NCI-H460 (cell line): ENCODE measurements around the gene LACRT. TPM values are rescaled to one million over a fixed set of nuclear protein-coding genes. Genes with fewer than 3 reads are reported as not detected.
A peak's percentile ranks its signal among the peaks of the same experiment; 100 is the strongest.

ENCODE experiments used
- DNase-seq: peaks from one replicate; pipeline ENCODE4 v3.0.0-alpha.2; 2016; ENCODE audit warnings: low read depth; ENCODE audit errors: extremely low read depth
- total RNA-seq: library from RNA; depleted of rRNA; stranded (reverse); fragments of >200 nt; shearing (Covaris generic); gene quantifications from 2 replicates; pipeline ENCODE4 v1.2.3, GENCODE V29; 2014

Gene LACRT
- total RNA-seq, 1 experiment from 2014 or later = not detected

DNA sequence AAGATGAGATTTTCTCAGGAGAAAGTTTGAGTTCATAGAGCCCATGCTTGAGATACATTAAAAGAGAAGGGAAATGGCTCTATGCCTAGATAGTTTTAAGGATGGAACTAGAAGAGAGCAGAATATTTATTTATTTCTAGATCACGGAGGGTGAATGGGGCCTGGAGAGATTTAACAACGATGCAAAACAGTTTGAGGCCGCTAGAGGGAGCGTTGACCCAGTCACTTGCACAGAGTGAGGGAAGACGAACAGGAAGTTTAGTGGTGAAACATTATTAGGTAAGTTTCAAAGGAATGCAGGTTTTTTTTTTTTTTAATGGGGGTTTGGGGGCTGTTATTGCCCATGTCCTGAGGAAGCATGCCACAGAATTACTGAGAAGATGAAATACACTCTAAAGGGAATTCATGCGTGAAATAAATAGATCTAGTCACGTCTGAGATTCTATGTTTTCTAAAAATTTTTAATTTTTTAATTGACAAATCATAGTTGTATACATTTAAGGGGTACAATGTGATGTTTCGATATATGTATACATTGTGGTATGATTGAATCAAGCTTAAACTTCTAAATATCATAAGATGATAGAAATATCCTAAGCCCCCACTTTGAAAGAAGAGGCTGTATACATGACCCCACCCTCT lies 31.4 kb downstream of the LACRT start:
- DNase-seq = peak; percentile 73

DNA sequence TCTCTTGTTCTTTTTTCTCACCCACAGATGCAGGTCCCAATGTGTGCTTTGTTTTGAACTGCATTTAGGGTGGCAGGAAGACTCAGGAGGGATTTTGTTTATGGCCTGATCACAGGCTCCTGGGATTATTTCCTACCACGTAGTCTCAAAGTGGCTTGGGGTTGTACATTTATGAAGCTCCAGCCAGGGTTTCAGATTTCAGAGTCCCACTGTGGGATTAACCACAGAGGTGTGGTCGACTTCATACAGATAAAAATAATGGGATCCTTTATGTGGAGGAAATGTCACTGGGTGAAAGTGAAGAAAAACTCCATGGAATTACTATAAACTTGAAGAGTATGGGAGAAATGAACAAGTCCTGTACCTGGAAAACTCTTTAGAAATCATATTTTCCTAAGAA lies 32.0 kb downstream of the LACRT start:
- no peak for DNase-seq

DNA sequence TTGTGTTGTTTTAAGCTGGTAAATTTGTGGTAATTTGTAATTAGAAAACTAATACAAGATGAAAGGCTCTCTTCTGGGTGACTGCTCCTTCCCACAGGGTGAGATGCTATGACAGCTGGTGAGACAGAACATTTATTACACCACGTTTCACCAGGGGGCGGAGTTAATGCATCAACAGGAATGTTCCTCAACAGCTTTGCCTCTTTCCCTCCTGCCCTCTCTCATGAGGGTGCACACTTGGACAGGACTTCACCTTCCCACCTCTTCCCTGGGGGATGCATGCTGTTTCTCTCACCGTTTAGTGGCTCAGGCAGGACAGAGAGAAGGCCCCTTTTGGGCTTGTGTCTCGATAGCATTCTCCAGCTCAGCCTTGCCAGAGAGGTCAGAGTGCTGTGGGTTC lies 32.9 kb downstream of the LACRT start:
- DNase-seq = peak; percentile 22

DNA sequence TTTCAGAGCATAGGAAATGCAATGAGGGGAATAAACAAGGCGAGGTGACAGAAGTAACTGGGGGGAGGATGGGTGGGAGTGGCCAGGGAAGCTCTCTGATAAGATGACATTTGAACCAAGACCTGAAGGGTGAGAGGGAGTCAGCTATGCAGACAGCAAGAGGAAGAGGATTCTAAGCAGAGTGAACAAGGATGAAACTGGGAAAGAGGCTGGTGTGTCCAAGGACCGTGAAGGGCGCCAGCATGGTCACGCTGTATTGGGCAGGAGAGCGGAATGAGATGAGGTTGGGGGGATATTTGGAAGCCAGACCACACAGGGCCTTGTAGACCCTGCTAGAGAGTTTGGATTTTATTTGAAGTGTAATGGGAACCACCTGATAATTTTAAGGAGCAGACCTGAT lies 35.7 kb downstream of the LACRT start:
- DNase-seq = no peak

GRCh38 chr12:54596526-54596946 lies 38.2 kb downstream of the LACRT start:
- peak; percentile 64 for DNase-seq

DNA sequence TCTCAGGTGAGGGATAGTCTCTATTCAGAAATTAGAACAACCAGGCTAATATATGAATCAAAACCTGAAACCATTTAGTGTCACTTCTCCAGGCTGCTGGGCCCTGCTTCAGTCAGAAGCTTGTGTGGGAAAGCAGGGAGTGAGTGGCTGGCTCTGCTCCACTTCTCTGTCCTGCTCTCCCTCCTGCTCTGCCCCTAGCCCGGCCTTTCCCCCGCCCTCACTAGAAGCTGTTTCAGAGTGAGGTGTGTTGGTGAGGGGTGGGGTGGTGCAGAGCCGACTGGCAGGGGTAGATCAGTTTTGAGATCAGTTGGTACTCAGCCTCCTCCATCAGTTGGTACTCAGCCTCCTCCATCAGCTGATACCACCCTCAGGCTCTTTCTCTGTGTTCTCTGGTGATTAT lies 39.2 kb downstream of the LACRT start:
- no peak for DNase-seq

DNA sequence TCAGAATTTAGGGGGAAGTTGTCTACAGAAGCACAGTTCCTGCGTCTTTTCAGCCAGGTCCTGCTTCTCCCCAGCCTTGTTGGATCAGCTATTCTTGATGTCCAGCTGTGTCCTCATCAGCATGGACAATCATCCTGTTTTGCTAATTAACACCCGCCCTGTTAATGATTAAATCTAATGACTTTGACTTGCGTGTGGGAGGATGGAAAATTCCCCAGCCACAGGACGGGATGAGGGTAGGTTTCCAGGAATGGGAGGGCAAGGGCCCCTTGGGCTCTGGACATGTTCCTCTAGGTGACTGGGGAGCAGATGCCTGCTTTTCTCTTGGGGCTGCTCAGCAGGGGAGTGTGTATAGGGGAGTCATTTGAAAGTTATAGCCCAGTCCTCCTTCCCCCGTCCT lies 41.0 kb downstream of the LACRT start:
- no peak for DNase-seq

DNA sequence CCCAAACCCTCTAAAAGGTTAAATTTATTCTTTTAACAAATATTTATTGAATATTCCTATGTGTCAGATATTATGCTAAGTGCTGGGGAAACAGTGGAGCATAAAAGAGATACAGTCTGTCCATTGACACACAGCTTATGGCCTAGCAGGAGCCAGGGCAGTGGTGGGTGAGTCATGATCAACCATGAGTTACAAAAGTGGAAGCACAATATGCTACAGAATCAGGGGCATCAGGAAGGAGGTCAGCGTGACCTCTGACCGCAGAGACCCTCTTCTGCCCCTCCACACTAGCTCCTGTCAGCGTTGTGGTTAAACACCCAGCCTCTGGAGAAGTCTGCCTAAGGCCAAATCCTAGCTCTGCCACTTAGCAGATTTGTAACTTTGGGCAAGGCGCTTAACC lies 41.6 kb downstream of the LACRT start:
- DNase-seq = no peak

GRCh38 chr12:54592316-54592715 lies 42.4 kb downstream of the LACRT start:
- no peak for DNase-seq

- no peak for DNase-seq
These were observed 43.6 kb downstream of the LACRT start for GRCh38 chr12:54590978-54591591.

DNA sequence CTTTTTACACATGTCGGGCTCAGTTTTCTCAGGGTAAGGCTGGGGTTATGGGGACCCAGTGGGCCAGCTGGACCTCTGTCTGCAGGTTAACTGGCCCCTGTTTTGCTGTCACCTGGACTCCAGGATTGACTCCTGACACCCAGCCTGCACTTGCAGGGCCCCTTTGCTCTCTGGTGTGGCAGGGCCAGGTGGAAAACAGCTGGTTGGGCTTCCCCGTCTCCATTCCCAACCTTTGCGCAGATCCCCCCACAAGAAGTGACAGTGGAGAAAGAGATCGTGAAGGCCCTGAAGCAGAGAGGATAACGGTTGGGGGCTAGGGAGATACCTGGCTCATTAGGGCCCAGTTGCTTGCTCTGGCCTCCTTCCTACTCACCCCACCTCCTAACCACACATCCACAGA lies 44.7 kb downstream of the LACRT start:
- DNase-seq = no peak

DNA sequence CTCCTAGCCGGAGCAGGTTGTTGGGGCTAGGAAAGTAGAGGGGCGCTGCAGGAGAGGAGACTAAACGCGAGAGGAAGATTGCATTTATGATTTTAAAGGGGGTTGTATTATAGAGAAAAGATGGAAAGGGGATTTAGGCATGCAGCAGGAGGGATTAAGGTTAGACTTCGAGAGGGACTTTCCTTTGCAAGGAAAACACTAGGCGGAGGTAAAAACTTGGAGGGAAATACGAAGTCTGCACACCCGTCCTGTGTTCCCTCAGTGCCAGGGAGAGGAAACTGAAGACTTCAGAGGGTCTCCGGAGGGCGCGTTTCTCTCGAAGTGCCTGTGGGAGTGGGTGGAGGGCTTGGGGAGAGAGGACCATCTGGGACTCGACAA lies 45.8 kb downstream of the LACRT start:
- no peak for DNase-seq

- no peak for DNase-seq
These were observed 46.4 kb downstream of the LACRT start, which contains the start of gene PPP1R1A for GRCh38 chr12:54588110-54588889. Gene PPP1R1A, minus strand, starts transcription at chr12:54588659. Its CDS starts 171 bp downstream, at chr12:54588488.

DNA sequence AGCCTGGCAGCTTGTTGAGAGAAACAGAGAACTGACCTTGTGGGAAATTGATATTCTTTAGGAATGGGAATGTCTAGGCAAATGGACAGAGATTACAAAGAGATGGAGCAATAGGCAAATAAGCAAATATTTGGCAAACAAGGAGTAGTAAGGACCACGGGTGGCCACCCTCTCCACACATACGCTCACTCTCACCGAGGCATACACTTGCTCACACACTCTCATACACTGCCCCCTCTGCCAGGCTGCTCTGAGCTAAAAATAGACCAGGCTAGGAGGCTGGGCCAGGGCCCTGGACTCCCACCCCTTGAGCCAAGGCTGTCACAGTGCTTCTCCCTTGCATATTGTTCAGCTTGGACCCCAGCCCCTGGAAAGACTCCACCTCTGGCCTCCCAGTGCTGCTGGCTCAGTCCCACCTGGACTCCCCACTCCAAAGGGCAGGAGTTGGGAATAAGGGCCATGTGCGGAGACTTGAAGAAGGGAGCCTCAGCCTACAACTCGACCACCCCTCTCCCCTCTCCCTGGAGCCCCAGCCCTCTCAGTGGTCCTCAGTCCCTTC lies 47.3 kb downstream of the LACRT start:
- no peak for DNase-seq

DNA sequence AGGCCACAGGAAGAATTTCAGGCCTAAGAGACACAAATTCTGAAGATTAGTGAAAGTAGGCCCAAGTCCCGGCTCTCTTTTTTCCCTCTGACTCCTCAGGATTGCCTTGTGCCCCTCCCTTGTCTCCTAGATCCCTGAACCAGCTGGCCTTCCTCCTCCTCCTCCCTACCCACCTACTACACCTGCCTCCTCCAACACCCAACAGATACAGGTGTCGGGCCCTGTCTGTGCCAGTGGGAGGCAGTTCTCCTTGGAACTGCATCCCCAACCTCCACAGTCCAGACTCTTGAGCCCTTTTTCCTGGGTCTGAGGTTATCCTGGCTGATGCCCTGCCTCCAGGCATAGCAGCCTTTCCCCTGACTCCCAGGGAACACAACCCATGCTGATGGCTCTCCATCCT lies 48.1 kb downstream of the LACRT start:
- no peak for DNase-seq

DNA sequence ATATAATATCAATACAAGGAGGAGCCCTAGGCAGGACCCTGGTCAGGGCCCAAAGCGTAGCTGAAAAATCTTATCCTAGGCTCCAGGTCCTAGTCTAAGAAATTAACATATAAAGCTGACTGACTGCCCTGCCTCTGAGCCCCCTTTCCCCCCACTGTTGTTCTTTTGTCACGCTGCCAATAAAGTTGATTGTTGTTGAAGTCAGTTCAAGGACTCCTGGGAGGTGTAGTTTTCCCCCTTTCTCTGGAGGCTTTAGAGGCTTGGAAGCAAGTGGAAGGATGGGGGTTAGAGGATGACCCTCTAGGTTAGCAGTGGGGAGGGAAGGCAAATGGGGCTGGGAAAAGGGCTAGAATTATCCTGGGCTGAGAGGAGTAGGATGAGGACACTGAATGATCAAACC lies 49.5 kb downstream of the LACRT start:
- DNase-seq = no peak

DNA sequence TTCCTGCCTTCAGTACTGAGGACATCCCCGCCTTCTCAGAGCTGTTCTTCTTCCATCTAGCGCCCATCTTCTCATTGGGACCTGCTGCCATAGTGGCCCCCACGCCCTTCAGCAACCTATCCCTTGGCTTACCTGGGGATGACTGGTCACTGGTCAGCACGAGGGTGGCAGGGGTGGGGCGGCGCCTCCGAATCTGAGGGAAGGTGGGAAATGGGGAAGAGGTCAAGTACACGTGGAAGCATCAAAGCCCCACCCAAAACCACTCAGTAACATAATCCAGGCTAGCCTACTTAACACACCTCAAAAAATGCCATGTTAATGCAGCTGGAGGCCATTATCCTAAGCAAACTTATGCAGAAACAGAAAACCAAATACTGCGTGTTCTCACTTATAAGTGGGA lies 50.6 kb downstream of the LACRT start:
- DNase-seq = no peak

- DNase-seq = no peak
These were observed 51.0 kb downstream of the LACRT start for GRCh38 chr12:54583726-54584125.

DNA sequence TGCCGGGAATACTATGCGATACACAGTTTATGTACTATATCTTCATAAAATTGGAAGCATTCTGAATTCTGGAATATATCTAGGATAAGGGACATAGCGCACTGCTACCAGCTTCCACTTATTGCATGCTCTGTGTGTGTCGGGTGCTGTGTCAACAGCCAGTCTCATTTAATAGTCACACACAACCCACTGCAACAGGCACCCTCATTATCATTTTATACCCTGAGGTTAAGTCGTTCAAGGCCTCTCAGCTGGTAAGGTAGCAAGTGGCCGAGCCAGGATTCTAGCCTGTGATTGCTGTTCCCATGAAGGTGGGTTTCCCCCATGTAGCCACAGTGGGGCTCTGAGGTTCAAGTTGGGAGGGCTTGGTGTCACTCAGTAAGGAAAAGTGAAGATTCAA lies 53.3 kb downstream of the LACRT start:
- DNase-seq = no peak
